GM21381 (cell line): ENCODE results near the gene NOTCH1.

Experiments used
- ATAC-seq: cut with Tn5 transposase; IDR thresholded peaks from one replicate; pipeline ENCODE4 v1.9.1; 2021; ENCODE audit warnings: mild to moderate bottlenecking, moderate library complexity; ENCODE audit not compliant: unreplicated experiment

Gene NOTCH1

DNA sequence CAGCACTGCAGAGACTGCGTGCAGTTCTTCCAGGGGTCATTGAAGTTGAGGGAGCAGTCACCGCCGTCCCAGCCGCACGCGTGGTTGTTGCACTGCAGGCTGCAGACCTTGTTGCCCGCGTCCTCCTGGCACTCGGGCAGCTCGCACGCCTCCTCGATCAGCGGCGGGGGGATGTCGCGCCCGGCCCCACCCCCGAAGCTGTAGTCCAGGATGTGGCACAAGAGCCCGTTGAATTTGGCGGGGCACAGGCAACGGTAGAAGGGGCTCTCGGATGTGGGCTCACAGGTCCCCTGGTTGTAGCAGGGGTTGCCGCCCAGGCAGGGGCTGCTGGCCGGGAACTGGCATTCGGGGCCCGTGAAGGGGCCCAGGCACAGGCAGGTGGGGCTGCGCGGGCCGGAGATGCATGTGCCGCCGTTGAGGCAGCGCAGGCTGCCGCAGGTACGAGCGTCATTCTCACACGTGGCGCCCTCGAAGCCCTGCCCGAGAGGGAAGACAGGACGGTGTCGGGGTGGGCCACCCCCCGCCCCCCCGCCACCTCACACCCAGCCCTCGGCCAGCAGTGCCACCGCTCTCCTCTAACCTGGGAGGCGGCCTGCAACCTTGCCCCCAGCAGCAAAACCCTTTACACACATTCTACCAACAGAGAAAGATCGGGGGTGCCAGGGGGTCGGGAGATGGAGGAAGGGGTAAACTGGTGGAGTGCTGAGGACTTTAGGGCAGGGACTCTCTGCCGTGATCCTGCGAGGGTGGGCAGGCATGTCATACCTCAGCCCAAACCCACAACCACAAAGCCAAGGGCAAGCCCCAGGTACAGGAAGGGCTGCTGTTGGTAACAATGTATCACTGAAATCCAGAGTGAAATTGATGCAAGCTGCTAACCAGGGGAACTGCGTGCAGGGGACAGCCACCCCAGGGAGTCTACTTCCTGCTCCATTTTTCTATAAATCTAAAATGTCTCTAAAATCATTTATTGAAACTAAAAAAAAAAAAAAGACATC, 40.1 kb downstream of the NOTCH1 start:
- no peak for ATAC-seq

DNA sequence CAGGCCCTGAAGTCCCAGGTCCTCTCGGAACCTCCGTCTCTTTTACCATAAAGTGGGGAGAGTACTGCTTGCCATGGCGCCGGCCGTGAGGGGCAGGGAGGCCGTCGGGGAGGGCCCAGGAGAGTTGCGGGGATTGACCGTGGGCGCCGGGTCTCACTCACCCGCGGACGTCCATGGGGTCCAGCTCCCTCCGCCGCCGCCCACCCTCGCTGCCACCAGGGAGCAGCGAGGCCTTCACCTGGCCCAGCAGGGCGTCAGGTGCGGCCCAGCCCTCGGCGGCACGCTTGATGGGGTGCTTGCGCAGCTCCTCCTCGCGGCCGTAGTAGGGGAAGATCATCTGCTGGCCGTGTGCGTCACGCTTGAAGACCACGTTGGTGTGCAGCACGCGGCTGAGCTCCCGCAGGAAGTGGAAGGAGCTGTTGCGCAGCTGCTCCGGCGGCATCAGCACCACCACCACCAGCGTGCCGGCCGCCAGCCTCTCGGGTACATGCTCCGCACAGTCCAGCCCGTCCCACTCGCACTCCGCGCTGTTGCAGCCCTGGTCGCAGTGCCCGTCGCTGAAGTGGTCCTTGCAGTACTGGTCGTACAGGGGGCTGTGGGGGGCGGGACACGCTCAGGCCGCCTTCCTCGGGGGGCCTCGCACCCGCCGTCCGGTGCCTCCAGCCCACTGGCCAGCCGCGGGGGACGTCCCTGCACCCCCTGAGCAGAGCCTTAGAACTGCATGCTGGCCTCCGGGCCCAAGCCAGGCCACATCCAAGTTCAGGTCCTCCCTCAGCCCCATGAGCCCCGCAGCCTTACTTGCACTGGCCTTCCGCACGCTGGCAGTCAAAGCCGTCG, 41.1 kb downstream of the NOTCH1 start:
- no peak for ATAC-seq

DNA sequence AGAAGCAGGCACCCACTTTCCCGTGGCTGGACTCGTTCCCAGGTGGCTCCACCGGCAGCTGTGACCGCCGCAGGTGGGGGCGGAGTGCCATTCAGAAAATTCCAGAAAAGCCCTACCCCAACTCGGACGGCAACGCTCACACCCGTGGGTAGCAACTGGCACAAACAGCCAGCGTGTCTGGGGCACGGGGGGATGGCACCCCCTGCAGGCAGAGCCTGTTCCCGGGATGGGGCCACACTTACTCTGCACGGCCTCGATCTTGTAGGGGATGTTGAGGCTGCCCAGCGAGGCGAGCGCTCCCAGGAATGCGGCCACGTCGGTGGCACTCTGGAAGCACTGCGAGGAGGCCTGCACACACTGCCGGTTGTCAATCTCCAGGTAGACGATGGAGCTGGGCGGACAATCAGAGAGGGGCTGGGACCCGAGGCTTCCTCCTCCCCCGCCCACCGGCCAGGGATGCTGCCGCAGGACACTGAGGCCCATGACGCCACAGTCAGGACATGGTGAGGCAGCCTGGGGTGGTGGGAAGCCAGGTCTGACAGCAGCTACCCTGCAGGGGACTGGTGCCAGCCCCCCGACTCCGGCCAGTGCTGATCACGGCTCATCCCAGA, 42.8 kb downstream of the NOTCH1 start:
- ATAC-seq, result no peak

DNA sequence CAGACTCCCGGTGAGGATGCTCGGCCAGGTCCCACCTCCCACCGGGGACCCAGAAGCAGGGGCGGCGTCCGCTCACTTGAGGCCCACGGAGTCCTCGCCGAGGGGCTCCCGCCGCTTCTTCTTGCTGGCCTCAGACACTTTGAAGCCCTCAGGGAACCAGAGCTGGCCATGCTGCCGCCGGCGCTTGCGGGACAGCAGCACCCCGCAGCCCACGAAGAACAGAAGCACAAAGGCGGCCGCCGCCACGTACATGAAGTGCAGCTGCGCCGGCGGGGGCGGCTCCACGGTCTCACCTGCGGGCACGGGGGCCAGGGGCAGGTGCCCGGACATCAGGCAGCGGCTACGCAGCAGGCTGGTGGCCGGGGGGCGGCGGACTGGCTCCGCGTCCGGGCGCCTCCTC, 43.7 kb downstream of the NOTCH1 start:
- ATAC-seq, result no peak

DNA sequence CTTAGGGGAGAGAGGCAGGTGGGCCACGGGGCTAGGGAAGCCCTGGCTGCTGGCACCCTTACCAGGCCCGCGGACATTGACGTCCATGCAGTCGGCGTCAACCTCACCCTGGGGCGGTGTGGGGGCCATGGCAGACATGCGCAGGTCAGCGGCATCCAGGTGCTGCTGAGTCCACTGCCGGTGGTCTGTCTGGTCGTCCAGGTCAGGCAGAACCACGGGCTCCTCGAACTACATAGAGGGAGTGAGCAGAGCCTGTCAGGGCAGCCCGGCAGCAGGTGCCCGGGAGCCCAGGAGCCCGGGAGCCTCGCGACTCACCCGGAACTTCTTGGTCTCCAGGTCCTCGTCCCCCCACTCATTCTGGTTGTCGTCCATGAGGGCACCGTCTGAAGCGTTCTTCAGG, 44.2 kb downstream of the NOTCH1 start:
- no peak for ATAC-seq

DNA sequence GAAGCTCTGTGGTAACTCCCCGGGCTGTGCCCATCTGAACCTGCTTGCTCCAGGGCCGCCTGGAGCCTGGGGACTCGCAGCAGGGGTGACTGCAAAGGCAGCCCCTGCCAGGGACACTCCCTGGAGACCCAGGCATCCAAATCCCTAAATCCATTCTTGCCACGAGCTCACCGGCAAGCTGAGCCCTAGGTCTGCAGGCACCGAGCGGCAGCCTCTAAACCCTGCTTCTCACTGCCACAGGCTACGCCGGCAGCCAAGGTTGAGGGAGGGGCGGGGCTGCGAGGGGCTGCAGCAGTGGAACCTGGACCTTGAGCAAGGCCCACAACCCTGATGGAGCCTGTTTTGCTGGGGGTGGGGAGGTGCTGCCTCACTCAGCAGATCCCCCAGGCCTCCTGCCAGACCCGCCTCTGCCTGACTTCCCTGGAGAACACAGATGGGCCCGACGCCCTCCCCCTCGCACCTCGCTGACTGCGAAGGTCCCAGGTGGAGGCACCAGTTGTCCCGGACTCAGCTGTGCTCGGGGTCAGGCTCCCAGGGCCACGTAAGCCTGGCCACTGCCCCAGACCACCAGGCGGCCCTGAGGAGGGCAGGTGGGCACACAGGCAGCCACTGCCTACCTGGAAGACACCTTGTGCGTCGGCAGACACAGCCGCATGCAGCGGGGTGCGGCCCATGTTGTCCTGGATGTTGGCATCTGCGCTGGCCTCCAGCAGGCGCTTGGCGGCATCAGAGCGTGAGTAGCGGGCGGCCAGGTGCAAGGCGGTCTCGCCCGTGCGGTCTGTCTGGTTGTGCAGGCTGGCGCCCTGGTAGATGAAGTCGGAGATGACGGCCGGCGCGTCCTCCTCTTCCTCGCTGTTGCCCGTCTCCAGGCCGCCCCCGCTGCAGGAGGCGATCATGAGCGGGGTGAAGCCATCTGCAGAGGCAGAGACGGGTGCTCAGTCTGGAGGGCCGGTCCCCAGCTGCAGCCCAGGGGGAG, 45.6 kb downstream of the NOTCH1 start:
- ATAC-seq, result no peak

DNA sequence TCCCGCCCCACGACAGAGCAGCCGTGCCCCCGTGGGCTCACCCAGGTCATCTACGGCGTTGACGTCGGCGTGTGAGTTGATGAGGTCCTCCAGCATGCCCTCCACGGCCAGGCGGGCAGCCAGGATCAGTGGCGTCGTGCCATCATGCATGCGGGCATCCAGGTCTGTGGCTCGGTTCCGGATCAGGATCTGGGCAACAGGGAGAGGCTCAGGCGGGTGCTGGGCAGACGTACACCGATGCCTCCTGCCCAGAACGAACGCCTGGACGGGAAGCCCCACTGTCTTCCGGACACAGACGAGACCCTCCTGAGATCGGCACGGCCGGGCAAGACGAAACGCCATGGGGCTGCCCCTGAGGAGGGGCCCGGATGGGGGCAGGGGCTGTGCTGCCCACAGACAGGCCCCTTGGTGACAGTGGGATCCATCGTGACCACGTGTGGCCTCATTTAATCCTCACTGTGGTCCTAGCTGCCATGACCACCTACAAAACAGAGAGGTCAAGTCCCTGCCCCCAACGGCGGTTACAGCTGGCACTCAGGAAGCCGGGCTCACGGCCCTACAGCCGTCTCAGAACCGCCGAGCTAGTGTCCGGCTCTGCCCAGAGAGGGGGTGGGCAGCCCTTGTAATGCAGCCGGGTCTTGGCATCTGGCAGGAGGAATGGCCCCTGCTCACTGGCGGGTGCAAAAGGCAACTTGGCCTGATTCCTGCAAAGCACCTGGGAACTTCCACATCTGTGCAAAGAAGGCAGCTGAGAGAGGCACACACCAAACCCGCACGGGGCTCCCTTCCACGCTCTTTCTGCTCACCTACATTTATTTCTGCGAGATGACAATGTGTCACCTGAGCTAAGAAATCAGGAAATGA, 46.5 kb downstream of the NOTCH1 start:
- ATAC-seq, result no peak

DNA sequence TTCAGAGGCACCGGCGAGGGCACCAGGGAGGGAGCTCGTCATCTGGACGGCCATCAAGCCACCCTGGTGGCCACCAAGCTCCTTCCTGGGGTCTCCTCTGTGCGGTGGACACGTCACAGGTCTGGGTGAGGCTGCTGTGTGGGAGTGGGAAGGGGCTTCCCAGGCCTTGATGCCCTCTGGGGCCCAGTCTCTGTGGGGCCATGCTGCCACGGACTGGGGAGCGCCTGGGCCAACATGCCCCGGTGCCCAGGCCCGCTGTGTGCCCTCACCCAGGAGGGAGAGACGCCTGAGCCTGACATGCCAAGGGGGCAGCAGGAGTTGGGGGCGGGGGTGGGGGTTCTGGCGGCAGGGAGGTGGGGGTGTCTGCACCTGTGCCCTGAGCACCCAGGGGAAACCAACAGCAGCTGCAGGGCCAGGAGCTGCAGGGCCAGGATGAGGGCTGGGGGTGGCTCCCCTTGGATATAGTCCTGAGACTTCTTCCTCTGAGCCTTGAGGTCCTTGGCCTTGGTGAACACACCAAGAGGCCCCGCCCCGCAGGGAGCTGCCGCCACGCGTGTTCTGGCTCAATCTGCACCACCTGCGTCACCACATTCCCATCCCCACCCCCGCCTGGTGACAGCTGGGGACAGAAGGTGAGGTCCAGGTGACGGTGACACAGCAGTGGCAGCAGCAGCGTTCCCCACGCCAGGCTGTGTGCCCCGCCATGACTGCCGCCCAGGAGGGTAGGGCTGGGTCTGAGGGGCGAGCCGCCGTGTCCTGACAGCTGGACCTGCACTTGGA, 47.7 kb downstream of the NOTCH1 start:
- ATAC-seq, result no peak

DNA sequence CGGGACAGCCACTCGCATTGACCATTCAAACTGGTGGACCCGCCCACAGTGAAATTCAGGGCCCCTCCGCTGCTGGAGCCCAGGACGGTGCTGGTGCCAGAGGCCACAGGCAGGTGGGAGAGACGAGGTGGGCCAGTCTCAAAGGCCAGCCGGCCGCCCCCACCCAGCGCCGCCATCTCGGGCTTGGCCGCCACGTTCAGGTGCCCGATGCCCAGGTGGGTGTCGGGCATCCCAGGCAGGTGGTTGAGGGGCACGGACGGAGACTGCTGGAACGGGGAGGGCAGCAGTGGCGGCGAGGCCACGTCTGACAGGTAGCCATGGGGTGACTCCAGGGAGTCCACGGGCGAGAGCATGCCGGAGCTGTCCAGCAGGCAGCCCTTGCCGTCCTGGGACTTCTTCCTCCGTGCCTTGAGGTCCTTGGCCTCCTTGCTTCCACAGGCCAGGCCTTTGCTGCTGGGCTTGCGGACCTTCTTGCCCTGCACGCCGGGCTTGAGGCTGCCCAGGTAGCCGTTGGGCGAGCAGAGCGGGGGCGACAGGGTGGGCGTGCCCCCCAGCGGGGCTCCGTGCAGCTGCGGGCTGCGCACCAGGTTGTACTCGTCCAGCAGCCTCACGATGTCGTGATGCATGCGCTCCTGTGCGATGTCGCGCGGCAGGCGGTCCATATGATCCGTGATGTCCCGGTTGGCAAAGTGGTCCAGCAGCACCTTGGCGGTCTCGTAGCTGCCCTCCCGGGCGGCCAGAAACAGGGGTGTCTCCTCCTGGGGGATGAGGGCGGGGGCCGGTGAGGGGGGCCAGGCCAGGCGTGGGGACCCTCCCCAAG, 48.8 kb downstream of the NOTCH1 start:
- ATAC-seq, result no peak

DNA sequence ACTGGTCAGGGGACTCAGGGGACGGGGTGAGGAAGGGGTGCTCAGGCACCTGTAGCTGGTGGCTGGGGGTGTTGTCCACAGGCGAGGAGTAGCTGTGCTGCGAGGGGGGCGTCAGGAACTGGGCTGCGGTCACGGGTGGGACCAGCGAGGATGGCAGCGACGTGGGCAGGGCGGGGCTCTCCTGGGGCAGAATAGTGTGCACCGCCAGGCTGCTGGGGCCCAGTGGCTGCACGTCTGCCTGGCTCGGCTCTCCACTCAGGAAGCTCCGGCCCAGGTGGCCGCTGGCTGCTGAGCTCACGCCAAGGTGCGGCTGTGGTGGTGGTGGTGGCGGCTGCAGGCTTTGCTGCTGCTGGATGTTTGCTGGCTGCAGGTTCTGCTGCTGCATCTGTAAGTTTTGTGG, 49.7 kb downstream of the NOTCH1 start:
- no peak for ATAC-seq

DNA sequence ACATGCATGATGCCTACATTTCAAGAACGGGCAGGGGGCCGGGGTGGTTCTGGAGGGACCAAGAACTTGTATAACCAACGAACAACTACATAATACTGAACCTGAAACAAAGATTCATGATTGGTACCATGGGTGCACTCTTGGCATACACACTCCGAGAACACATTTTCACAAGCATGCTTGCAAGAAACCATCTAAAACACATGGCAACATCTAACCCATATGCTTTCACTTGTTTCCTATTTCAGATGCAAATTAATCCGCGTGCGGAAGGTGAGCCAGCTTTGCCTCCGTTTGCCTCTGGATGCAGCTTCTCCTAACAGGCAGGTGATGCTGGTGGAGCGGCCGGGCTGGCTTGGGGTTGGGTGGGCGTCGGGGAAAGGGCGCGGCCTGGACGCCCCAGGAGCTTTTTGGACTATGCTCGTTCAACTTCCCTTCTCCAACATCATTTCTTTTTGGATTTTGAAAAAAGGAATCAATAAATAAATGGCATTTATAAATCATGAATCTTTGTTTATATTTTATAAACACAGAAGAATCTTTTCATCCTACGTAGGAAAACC, 50.5 kb downstream of the NOTCH1 start:
- no peak for ATAC-seq

DNA sequence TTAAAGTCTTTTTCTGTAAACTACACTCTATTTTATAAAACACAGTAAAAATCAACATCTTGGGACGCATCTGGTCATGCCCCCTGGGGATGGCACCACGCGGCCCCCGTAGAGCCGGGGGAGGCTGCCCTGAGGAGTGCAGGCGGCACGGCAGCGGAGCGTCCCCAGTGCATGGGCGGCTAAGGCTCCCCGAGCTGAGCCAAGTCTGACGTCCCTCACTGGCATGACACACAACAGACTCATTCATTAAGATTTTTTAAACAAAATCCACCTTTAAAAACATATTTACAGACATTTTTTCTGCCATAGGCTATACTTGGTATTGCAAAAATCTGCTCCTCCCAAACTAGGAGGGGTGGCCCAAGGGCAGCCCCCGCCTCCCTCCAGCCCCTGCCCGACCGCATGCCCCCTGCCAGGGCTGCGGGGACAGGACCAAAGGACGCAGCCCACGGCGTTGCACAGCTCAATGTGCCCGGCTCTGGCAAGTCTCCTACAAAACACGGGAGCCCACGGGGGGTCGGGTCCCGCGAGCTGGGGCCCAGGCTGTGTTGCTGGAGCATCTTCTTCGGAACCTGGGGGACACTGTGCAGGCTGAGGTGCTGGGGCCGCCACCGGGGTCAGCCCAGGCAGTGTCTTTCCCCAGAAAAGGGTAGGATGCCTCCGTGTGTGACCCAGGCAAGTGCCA, 51.2 kb downstream of the NOTCH1 start:
- ATAC-seq, result no peak

DNA sequence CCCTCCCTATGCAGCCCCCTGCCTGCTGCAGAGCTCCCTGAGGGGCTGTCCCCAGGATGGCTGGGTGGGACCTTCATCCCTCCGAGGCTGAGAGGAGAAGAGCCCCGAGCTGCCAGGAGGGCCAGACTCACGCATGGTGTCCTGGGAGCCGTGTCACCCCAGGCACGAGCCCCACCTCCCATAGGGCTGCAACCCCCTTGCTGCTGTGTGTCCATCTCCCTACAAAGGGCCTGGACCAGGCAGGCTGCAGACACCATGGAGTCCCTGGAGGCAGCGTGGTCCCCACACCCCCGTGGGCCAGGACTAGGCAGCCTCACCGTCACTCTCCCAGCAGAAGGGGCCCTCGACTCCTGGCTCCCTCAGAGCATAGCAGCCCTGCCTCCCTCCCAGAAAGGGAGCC, 51.8 kb downstream of the NOTCH1 start:
- ATAC-seq, result no peak

DNA sequence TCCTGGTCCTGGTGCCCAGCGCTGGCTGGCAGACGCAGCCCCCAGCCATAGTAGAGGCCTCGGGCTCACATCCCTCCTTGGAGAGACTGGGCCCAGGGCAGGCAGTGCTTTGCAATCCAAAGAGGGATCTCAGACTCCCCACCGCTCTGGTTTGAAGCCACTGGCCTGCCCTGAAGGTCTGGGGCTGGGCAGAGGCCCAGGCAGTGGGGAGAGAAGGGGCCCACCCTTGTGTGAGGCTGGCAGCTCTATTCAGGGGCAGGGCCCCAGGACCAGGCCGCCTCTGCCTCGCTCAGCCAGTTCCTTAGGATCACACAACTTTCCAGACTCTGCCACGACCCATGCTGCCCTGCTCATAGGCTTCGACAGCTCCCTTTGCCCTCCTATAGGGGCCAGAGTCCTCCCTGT, 52.3 kb downstream of the NOTCH1 start:
- ATAC-seq, result no peak

DNA sequence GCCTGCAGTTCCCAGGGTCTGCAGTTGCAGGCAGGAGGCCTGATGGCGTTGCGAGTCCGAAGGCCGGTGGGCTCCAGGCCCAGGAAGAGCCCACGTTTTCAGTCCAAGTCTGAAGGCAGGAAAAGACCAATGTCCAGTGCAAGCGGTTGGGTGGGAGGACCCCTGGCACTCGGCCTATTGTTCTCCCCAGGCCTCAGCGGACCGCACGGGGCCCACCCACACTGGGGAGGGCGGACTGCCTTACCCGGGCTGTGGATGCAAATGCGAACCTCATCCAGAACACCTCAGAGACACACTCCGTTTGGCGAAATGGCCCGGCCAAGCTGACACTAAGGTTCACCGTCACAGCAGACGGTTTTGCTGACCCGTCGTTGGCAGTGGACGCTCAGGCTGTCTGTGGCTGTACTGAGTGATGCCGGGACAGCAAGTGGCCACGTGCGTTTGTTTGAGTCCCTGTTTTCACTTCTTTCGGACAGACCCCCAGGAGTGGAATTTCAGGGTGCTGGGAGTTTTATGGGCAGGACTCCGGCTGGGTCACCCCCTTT, 52.8 kb downstream of the NOTCH1 start:
- ATAC-seq, result no peak

DNA sequence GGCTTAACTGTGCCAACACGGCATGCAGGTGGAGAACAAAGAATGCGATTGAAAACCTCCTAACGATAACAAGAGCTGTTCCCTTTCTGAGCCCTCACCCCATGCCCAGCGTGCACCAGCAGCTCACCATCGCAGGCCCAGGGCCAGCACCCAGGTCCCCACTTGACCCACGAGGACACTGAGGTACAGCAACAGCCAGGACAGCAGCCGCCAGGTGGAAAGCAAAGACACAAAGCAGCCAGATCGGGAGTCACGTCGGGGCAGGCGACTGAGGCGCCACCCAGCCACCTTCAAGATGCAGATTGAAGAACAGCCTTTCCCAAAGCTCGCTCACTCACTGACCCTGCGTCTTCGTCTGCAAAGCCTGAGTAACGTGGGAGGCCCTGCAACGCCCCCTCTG, 56.1 kb downstream of the NOTCH1 start:
- ATAC-seq, result no peak
